Measurements from ENCODE around the gene EPB41L4B. TPM values are rescaled to one million over a fixed set of nuclear protein-coding genes. Genes with fewer than 3 reads are reported as not detected.

EPB41L4B gene
- polyA plus RNA-seq, 1 donor from 2014 or later, result 4.1 TPM

- H4K20me1 ChIP-seq (ENCODE audit: insufficient read depth), result no peaks in the 10 kb centered on the region
- no peaks in the 10 kb centered on the region for H3K9me3 ChIP-seq (ENCODE audit: low read length)
- H3K36me3 ChIP-seq (ENCODE audit: insufficient read depth, low read length), result no peaks in the 10 kb centered on the region
- H3K27ac ChIP-seq (ENCODE audit: low read length), result no peak overlapping the region
- H3K4me2 ChIP-seq (ENCODE audit: low read length), result no peak overlapping the region
- no peaks in the 10 kb centered on the region for H3F3A ChIP-seq (ENCODE audit: insufficient read depth, low read length, poor library complexity, severe bottlenecking)
- H3K4me3 ChIP-seq (ENCODE audit: low read length), result no peak overlapping the region
- no peaks in the 10 kb centered on the region for H3K79me2 ChIP-seq (replicated peaks; ENCODE audit: insufficient read depth, low read length)
- H3K27me3 ChIP-seq (ENCODE audit: insufficient read depth, low read depth, low read length), result peaks cover 4% of the 10 kb centered on the region
- no peak overlapping the region for H2AFZ ChIP-seq (ENCODE audit: low read depth, low read length)
- TF ChIP-seq EP300 (conservative IDR thresholded peaks at IDR 0.05; ENCODE audit: poor library complexity, severe bottlenecking) (no peak), SMC3 (conservative IDR thresholded peaks at IDR 0.05; ENCODE audit: poor library complexity) (no peak), TAF1 (IDR thresholded peaks at IDR 0.05; ENCODE audit: low read depth) (no peak), RAD21 (conservative IDR thresholded peaks at IDR 0.05) (no peak), CTCF (IDR thresholded peaks at IDR 0.05; ENCODE audit: poor library complexity, severe bottlenecking) (no peak), REST (IDR thresholded peaks at IDR 0.05; ENCODE audit: borderline replicate concordance) (no peak), EZH2 (IDR thresholded peaks at IDR 0.05; ENCODE audit: borderline replicate concordance, insufficient read depth, low read length, poor library complexity, severe bottlenecking) (no peak), POLR2AphosphoS5 (IDR thresholded peaks at IDR 0.05) (no peak), MXI1 (conservative IDR thresholded peaks at IDR 0.05; ENCODE audit: poor library complexity, severe bottlenecking) (no peak)
- H3K9me2 ChIP-seq (ENCODE audit: insufficient read depth, low read length), result no peaks in the 10 kb centered on the region
- no peak overlapping the region for H3K9ac ChIP-seq (ENCODE audit: low read length)
These were observed 4.2 kb upstream of the EPB41L4B start for GRCh38 chr9:109325089-109325488.

- Histone ChIP-seq H4K20me1 (ENCODE audit: insufficient read depth) (no peaks in the 10 kb centered on the region), H3F3A (ENCODE audit: insufficient read depth, low read length, poor library complexity, severe bottlenecking) (no peaks in the 10 kb centered on the region), H3K9me2 (ENCODE audit: insufficient read depth, low read length) (no peaks in the 10 kb centered on the region), H3K4me2 (ENCODE audit: low read length) (no peak overlapping the region), H3K4me3 (ENCODE audit: low read length) (no peak overlapping the region), H3K9me3 (ENCODE audit: low read length) (no peaks in the 10 kb centered on the region), H2AFZ (ENCODE audit: low read depth, low read length) (no peak overlapping the region), H3K79me2 (replicated peaks; ENCODE audit: insufficient read depth, low read length) (no peaks in the 10 kb centered on the region), H3K27ac (ENCODE audit: low read length) (no peak overlapping the region), H3K36me3 (ENCODE audit: insufficient read depth, low read length) (no peaks in the 10 kb centered on the region), H3K9ac (ENCODE audit: low read length) (no peak overlapping the region), H3K27me3 (ENCODE audit: insufficient read depth, low read depth, low read length) (peaks cover 12% of the 10 kb centered on the region)
- TF ChIP-seq POLR2AphosphoS5 (IDR thresholded peaks at IDR 0.05), result no peak
- TF ChIP-seq RAD21 (conservative IDR thresholded peaks at IDR 0.05), result no peak
- no peak for TF ChIP-seq SMC3 (conservative IDR thresholded peaks at IDR 0.05; ENCODE audit: poor library complexity)
- TF ChIP-seq TAF1 (IDR thresholded peaks at IDR 0.05; ENCODE audit: low read depth), result no peak
- TF ChIP-seq EP300 (conservative IDR thresholded peaks at IDR 0.05; ENCODE audit: poor library complexity, severe bottlenecking), result no peak
- no peak for TF ChIP-seq MXI1 (conservative IDR thresholded peaks at IDR 0.05; ENCODE audit: poor library complexity, severe bottlenecking)
- TF ChIP-seq EZH2 (IDR thresholded peaks at IDR 0.05; ENCODE audit: borderline replicate concordance, insufficient read depth, low read length, poor library complexity, severe bottlenecking), result no peak
- TF ChIP-seq CTCF (IDR thresholded peaks at IDR 0.05; ENCODE audit: poor library complexity, severe bottlenecking), result no peak
- no peak for TF ChIP-seq REST (IDR thresholded peaks at IDR 0.05; ENCODE audit: borderline replicate concordance)
These were observed 2.9 kb upstream of the EPB41L4B start for GRCh38 chr9:109323771-109324170.

All from neural cell (in vitro differentiated cells).